HG03460 (cell line): ENCODE data around the gene ALDH2.
"Not testable (repeated sequence)": the region's sequence is repeated elsewhere in the genome, so short reads cannot be mapped to it uniquely, and the experiment has no call there.

Experiments
- ATAC-seq: cut with Tn5 transposase; IDR thresholded peaks from one replicate; pipeline ENCODE4 v1.9.1; 2021; ENCODE audit not compliant: unreplicated experiment

Gene ALDH2

DNA sequence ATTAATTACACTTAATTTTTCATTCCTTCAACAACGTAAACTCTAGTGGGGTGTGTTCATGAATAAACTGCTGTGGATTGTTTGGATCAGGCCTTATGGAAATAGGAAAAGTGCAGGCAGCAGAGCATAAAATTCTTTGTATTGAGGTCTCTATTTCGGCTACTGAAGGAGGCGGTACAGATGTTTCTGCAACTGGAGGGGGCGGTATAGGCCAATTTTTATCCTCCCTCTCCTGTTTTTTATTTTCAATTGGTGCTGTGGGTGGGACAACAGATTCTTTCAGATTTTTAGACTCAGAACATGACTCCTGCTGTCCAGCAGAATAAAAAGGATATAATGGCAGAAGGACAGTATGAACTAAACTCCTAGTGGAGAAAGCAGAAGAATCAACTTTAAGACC lies 57.6 kb downstream of the ALDH2 start:
- not testable (repeated sequence) for ATAC-seq

DNA sequence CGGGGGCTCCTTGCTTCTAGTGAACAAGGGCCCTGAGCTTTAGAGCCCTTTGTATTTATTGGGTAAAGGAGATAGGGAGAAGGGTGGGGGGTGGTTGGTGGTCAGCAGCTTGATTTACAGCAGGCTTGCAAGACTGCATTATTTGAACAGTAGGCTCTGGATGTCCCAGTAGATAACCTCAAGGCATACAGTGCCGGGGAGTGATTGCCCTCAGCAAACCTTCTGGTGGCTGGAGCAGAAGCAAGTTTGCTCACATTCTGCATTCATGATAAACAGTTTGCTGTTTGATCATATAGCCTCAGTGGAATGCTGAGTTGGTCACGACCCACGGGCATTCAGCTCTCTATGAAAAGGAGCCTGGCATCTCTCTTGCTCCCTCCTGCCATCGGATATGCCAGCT lies 58.8 kb downstream of the ALDH2 start:
- ATAC-seq: no peak

DNA sequence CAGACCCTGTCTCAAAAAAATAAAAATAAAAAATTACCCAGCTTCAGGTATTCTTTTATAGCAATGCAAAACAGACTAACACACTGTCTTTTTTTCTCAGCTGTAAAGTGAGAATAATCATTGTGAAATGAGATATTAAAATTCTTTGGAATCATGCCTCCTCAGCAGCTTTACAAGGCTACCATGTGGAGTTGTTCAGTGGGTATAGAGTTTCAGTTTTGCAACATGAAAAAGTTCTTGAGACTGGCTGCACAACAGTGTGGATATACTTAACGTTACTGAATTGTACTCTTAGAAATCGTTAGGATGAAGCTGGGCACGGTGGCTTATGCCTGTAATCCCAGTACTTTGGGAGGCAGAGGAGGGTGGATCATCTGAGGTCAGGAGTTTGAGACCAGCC lies 59.6 kb downstream of the ALDH2 start:
- no peak for ATAC-seq

DNA sequence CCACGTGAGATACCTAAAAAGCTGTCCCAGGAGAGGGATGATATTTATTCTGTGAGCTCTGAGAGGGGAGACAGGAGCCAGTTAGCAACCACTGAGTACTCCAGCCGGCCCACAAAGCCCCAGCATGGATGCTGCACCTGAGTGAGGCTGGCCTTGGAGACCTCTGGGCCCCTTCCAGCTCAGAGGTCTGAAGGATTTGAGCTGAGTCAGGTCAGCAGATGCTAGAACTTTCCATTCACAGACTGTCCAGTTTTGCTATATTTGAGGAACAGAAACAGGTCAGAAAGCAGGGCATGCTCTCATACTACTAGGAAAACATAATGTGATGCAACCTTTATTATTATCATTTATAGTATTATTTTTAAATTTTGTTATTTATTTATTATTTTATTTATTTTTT lies 60.3 kb downstream of the ALDH2 start:
- ATAC-seq: no peak

DNA sequence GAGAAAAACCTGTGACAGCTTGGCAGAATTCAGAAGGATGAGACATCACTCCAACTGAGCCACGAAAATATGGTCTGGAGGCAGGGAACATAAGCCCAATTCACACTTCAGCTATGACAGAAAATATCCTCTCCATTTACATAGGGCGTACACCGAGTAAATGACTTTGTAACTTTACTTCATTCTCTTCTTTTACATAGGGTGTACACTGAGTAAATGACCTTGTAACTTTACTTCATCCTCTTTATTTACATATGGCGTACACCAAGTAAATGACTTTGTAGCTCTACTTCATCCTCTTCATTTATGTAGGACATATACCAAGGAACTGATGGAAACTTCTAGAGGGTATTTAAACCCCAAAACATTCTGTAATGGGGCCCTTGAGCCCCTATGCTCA lies 61.2 kb downstream of the ALDH2 start:
- no peak for ATAC-seq

DNA sequence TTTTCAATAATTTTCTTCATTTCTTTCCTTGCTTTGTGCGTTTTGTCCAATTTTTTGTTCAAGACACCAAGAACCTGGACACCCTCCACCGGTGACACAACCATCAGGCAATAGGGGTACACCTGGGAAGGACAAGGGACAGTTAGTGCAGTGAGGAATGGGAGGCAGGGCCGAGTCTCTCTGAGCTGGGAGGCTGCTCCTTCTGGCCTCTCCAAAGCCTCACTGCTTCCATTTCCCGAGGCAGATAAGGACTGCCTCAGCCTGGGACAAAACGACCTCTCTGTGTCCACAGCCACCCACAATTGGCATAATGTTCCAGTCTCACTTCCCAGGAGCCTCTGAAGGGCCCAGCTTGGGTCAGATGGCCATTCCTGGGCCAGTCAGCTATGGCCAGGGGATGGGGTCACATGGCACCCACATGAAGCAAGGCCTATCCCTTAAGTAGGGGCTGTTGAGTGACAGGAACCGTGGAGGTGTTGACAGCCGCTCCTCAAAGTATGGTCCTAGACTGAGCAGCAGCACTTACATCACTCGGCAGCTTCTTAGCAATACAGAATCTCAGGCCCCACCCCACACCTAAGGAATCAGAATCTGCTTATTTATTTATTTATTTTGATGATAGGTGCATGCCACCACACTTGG lies 61.7 kb downstream of the ALDH2 start:
- no peak for ATAC-seq

DNA sequence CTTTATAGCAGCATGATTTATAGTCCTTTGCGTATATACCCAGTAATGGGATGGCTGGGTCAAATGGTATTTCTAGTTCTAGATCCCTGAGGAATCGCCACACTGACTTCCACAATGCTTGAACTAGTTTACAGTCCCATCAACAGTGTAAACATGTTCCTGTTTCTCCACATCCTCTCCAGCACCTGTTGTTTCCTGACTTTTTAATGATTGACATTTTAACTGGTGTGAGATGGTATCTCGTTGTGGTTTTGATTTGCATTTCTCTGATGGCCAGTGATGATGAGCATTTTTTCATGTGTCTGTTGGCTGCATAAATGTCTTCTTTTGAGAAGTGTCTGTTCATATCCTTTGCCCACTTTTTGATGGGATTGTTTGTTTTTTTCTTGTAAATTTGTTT lies 62.9 kb downstream of the ALDH2 start:
- ATAC-seq: not testable (repeated sequence)

DNA sequence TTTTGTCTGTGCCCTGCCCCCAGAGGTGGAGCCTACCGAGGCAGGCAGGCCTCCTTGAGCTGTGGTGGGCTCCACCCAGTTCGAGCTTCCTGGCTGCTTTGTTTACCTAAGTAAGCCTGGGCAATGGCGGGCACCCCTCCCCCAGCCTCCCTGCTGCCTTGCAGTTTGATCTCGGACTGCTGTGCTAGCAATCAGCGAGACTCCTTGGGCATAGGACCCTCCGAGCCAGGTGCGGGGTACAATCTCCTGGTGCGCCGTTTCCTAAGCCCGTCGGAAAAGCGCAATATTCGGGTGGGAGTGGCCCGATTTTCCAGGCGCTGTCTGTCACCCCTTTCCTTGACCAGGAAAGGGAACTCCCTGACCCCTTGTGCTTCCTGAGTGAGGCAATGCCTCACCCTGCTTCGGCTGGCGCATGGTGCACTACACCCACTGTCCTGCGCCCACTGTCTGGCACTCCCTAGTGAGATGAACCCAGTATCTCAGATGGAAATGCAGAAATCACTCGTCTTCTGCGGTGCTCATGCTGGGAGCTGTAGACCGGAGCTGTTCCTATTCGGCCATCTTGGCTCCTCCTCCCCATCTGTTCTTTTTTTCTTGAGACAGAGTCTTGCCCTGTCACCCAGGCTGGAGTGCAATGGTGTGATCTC lies 68.1 kb downstream of the ALDH2 start:
- not testable (repeated sequence) for ATAC-seq

DNA sequence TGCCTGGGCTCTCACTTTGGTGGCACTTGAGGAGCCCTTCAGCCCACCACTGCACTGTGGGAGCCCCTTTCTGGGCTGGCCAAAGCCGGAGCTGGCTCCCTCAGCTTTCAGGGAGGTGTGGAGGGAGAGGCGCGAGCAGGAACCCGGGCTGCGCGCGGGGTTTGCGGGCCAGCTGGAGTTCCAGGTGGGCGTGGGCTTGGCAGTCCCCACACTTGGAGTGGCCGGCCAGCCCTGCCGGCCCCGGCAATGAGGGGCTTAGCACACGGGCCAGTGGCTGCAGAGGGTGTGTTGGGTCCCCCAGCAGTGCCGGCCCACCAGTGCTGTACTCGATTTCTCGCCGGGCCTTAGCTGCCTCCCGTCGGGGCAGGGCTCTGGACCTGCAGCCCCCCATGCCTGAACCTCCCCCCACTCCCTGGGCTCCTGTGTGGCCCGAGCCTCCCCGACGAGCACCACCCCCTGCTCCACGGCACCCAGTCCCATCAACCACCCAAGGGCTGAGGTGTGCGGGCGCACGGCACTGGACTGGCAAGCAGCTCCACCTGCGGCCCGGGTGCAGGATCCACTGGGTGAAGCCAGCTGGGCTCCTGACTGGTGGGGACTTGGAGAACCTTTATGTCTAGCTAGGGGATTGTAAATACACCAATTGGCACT lies 68.9 kb downstream of the ALDH2 start:
- ATAC-seq: not testable (repeated sequence)

DNA sequence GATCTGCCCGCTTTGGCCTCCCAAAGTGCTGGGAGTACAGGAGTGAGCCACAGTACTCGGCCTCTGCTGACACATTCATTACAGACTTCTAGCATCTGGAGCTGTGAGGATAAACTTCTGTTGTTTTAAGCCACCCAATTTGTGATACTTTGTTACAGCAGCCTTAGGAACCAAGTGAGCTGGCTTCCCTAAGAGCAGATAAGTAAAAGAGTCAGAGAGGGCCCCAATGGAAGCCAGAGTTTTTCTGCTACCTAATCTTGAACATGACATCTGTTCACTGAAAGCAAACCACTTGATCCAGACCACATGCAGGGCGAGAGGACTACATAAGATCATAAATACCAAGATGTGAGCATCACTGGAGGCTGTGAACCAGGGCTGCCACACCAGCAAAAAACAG lies 71.6 kb downstream of the ALDH2 start:
- no peak for ATAC-seq

DNA sequence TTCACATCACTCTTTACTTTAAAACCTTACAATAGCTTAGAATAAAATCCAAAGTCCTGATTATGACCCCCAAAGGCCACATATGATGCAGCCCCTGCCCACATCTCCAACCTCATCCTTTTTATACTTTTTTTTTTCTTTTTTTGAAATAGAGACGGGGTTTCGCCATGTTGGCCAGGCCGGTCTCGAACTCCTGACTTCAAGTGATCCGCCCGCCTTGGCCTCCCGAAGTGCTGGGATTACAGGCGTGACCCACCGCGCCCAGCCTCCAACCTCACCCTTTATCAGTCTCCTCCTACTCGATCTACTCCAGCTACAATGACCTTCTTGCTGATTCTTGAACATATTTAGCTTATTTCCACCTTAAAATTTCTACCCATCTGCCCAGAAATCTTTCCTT lies 74.1 kb downstream of the ALDH2 start:
- ATAC-seq: no peak

DNA sequence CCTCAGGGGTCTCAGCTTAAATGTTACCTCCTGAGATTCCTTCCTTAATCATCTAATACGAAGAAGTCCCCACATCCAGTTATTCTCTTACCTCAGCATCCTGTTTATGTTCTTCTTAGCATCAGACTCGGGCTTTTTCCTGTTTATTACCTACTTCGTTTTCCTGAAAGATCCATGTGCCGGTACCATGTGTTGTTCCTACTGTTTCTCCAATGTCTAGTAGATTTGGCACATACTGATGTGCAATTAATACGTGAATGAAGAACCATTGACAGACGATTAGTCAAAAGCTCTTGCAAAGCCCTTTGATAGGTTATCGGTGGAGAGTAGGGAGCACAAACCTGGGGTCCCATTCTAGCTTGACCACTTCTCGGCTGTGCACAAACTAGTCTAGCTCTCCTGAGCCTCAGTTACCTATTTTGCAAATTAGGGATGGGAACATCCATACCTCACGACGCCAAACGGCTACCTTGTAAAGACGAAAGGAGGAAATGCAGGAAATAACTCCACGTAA lies 74.6 kb downstream of the ALDH2 start:
- ATAC-seq: peak; percentile 8

DNA sequence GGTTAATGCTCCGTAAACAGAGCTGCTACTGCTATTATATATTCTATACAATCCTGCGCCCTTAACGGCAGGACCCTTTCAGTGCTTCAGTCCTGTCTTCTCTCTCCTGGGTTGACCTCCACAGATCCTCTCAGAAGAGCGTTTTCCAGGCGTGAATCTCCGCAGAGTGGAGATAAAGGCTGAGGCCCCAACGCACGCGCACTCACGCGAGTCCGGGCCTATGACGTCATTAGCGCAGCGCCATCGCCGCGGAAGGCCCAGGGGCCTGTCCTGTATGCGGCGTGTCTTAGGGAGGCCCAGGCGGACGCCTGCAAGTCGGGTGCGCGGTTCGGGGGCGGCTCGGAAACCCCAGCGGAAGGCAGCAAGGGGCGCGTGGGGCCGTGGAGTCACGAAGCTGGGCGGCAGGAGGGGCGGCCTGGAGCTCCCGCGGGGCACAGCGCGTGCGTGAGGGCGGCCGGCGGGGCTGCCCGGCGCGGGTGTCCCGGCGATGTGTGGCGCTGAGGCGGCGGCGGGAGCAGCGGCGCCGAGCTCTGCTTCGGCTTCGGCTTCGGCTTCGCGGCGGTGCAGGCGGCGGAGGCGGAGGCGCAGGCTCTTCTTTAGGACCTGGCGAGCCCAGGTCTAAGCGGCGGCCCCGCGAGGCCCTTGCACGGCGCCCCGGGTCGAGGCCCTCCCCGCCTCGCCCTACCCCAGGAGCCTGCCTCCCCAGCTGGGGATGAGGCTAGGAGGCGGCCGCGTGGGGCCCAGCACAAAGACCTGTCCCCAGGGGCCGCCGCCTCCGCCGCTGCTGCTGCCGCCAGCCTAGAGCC lies 75.2 kb downstream of the ALDH2 start, which contains the start of gene MAPKAPK5:
Gene MAPKAPK5 (plus strand): TSS at position 479 of the 806 bp plus-strand sequence. CDS start 506 bp downstream, outside the sequence.
- ATAC-seq: peak; percentile 81

DNA sequence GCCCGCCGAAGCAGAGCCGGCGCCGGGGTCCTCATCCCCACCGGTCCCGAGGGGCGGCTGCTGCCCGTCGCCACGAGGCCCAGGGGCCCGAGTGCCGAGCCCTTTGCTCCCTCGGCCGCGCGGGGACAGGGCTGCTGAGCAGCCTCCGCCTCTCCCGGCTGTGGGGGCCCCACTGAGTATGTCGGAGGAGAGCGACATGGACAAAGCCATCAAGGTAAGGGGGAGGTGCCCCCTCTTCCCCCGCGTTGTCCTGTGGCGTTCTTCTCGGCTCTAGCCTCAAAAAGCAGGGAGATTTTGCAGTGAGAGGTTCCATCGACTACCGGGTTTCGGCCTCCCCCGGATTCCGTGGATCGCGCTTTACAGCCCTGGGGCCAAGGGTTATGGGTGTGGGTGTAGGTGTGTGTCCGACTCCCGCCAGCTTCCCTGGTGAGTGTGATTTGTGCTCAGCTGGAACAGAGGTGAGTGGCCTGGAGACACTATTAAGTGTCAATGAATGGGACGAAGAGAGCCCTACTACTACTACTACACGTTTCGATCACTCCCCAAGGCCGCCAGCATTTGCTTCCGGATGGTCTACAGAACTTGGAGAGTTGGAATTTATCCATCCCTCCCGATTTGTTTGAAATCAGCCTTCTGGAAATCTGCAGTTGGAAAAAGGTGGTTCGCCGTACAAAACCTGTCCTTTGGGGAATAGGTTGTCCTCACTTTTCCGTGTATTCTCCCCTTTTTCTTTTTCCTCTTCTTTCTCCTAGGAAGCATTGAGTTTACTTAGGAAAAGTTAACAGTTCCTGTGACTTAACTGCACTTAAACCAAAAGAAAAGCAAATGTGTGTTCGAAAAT lies 76.0 kb downstream of the ALDH2 start:
- ATAC-seq: peak; percentile 27

DNA sequence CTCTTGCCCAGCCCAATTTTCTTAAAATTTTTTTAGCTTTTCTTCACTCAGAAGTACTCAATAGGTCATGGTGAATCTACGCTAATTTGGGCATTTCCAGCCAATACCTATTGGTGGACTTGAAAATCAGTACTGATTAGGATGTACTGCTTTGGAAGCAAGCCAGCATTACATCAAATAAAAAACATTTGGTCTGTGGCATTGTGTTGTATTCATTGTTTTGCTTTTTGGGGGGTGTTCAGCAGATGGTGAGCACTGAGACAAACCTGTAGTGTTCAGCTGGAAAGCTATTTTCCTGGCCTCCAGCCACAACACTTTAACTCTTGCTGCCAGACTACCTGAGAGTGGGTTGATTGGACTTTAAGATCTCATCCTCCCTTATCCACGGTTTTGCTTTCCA lies 79.3 kb downstream of the ALDH2 start:
- no peak for ATAC-seq

DNA sequence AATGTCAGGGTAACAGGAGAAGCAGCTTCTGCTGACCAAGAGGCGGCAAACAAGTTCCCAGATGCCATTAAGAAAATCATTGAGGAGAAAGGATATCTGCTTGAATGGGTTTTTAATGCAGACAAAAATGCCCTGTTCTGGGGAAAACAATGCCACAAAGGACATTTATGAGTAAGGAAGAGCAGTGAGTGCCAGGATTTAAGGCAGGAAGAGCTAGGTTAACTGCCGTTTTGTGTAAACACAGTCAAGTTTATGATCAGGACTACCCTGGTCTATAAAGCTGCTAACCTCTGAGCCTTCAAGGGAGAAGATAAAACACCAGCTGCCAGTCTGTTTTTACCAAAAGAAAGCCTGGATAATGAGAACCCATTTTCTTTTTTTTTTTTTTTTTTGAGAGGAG lies 83.8 kb downstream of the ALDH2 start:
- no peak for ATAC-seq

DNA sequence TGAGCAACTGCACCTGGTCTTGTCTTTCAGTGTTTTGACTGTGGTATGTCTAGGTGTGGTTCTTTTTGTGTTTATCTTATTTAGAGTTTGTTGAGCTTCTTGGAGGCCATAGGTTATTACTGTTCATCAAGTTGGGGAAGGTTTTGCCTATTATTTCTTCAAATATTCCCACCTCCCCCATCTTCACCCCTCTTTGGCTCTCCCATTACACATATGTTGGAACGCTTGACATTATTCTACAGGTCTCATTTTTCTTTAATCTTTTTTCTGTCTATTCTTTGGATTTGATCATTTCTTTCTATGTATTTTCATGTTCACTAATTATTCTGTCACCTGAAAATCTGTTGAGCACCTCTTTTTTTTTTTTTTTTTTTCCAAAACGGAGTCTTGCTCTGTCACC lies 91.5 kb downstream of the ALDH2 start:
- ATAC-seq: no peak

DNA sequence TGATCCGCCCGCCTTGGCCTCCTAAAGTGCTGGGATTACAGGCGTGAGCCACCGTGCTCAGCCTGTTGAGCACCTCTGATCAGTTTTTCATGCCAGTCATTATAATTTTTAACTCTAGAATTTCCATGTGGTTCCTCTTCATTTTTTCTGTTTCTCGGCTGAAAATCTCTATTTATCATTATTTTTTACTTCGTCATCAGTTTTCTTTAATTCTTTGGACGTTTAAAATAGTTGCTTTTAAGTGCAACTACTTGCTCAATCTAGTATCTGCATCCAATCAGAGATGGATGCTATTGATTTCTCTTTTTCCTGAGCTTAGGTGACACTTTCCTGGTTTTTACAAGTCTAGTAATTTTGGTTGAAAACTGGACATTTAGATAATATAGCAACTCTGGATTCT lies 92.0 kb downstream of the ALDH2 start:
- no peak for ATAC-seq

DNA sequence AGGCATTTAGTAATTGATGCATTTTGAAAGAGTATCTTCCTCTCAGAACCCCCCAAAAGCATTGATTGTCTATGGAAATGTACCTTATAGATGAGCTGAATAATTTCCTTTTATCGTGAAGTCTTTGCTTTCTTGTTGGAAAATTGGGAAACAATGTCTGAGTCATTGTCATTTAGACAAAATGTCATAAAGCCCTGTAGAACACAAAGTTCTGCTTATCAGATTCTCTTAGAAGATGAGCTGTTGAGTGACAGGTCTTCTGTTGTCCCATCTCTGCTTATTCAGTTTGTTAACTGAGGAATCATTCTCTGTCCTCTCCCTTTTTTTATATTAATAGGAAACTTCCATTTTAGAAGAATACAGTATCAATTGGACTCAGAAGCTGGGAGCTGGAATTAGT lies 98.2 kb downstream of the ALDH2 start:
- no peak for ATAC-seq
